Measurements from ENCODE around the gene TRAK2. TPM values are rescaled to one million over a fixed set of nuclear protein-coding genes. Genes with fewer than 3 reads are reported as not detected.

TRAK2 gene
- total RNA-seq, 2 donors from 2014 or later = 14.8 to 15.2 TPM

DNA sequence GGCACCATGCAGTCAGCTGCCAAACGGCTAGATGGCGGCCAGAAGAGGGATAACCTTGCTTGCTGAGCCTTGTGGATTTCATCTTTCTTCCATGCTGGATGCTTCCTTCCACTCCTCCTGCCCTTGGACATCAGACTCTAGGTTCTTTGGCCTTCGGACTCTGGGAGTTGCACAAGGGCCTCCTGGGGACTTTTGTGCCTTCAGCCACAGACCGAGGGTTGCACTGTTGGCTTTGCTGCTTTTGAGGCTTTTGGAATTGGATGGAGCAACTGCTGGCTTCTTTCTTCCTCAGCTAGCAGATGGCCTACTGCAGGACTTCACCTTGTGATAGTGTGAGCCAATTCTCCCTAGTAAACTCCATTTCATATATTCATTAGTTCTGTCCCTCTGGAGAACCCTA, 31.3 kb upstream of the TRAK2 start:
- DNase-seq = no peak
- Histone ChIP-seq H3K36me3 (ENCODE audit: control insufficient read depth, insufficient read depth, low read length) (peaks cover 14% of the 10 kb centered on the region), H3K4me1 (ENCODE audit: control insufficient read depth, insufficient read depth, low read length) (no peaks in the 10 kb centered on the region), H3K4me3 (ENCODE audit: low read length) (no peak overlapping the region), H3K27ac (ENCODE audit: low read depth, low read length) (no peak overlapping the region), H3K27me3 (ENCODE audit: control insufficient read depth, insufficient read depth, low read length, poor library complexity, severe bottlenecking) (no peaks in the 10 kb centered on the region), H3K9ac (ENCODE audit: extremely low read depth, low read length, poor library complexity, severe bottlenecking) (no peak overlapping the region), H3K9me3 (ENCODE audit: control insufficient read depth, low read length) (no peaks in the 10 kb centered on the region)
- Mint-ChIP-seq H3K4me3 (no peak overlapping the region), H3K36me3 (ENCODE audit: low read depth) (peaks cover 19% of the 10 kb centered on the region), H3K27ac (no peak overlapping the region), H3K4me1 (no peaks in the 10 kb centered on the region), H3K9me3 (no peaks in the 10 kb centered on the region), H3K27me3 (ENCODE audit: insufficient read depth) (no peaks in the 10 kb centered on the region)
- TF ChIP-seq, protein P1, sequence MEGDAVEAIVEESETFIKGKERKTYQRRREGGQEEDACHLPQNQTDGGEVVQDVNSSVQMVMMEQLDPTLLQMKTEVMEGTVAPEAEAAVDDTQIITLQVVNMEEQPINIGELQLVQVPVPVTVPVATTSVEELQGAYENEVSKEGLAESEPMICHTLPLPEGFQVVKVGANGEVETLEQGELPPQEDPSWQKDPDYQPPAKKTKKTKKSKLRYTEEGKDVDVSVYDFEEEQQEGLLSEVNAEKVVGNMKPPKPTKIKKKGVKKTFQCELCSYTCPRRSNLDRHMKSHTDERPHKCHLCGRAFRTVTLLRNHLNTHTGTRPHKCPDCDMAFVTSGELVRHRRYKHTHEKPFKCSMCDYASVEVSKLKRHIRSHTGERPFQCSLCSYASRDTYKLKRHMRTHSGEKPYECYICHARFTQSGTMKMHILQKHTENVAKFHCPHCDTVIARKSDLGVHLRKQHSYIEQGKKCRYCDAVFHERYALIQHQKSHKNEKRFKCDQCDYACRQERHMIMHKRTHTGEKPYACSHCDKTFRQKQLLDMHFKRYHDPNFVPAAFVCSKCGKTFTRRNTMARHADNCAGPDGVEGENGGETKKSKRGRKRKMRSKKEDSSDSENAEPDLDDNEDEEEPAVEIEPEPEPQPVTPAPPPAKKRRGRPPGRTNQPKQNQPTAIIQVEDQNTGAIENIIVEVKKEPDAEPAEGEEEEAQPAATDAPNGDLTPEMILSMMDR (conservative IDR thresholded peaks at IDR 0.05) = no peak
- 93 to 94% methylated on average over 3 to 4 of the region's 4 CpGs for WGBS, 2 experiments (ENCODE audit: insufficient coverage in 1 of 2, insufficient read length in 1 of 2)

DNA sequence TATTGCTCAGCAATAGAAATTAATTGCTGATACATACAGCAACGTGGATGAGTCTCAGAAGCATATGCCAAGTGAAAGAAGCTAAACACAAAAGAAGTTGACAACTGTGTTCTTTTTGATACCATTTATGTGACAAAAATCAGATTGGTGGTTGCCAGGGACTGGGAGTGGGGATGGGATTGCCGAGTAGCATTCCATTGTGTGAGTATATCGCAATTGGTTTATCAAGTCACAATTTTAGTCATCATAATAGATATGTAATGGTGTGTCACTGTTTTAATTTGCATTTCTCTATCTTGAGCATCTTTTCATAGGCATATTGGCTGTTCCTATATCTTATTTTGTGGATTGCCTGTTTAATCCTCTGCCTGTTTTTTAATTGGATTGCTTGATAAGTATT, 21.2 kb upstream of the TRAK2 start:
- H3K27me3 Mint-ChIP-seq (ENCODE audit: insufficient read depth) = no peaks in the 10 kb centered on the region
- H3K36me3 Mint-ChIP-seq (ENCODE audit: low read depth) = peaks cover 37% of the 10 kb centered on the region
- Histone ChIP-seq H3K27ac (ENCODE audit: low read depth, low read length) (no peak overlapping the region), H3K27me3 (ENCODE audit: control insufficient read depth, insufficient read depth, low read length, poor library complexity, severe bottlenecking) (no peaks in the 10 kb centered on the region), H3K4me1 (ENCODE audit: control insufficient read depth, insufficient read depth, low read length) (no peaks in the 10 kb centered on the region), H3K4me3 (ENCODE audit: low read length) (no peak overlapping the region), H3K9me3 (ENCODE audit: control insufficient read depth, low read length) (no peaks in the 10 kb centered on the region), H3K9ac (ENCODE audit: extremely low read depth, low read length, poor library complexity, severe bottlenecking) (no peak overlapping the region), H3K36me3 (ENCODE audit: control insufficient read depth, insufficient read depth, low read length) (peaks cover 27% of the 10 kb centered on the region)
- H3K4me1 Mint-ChIP-seq = peaks cover 7% of the 10 kb centered on the region
- no peak overlapping the region for H3K4me3 Mint-ChIP-seq
- whole genome bisulfite sequencing, 2 experiments (ENCODE audit: insufficient coverage in 1 of 2, insufficient read length in 1 of 2) = 95 to 100% methylated on average over 2 to 3 of the region's 3 CpGs
- no peaks in the 10 kb centered on the region for H3K9me3 Mint-ChIP-seq
- no peak overlapping the region for H3K27ac Mint-ChIP-seq
- TF ChIP-seq, protein P1 (conservative IDR thresholded peaks at IDR 0.05) = no peak
- no peak for DNase-seq

DNA sequence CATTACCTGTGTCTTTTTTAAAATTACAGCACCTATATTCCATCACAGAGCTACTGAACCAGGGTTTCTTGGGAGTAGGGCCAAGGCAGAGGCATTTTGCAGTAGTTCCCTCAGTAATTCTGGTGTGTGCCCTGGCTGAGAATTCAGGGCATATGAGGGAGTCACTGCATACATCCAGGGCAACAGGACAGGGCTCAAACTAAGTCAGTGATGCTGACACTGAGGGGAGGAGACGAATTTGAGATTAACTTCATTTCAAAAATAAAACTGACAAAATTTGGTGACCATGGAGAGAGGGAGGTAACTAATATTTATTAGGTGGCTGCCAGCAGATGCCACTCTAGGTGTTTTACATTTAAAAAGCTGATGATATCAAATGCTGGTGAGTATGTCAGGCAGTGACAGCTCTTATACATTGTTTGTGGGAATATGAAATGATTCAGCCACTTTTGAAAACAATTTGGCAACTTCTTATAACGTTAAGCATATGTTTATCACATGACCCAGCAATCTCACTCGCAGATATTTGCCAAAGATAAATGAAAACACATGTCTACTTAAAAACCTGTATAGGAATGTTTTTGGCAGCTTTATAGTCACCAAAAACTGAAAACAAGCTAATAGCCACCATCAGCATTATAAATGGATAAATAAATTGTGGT, 20.6 kb upstream of the TRAK2 start:
- Mint-ChIP-seq H3K4me1 (peaks cover 7% of the 10 kb centered on the region), H3K4me3 (no peak overlapping the region), H3K36me3 (ENCODE audit: low read depth) (peaks cover 39% of the 10 kb centered on the region), H3K27me3 (ENCODE audit: insufficient read depth) (no peaks in the 10 kb centered on the region), H3K27ac (no peak overlapping the region), H3K9me3 (no peaks in the 10 kb centered on the region)
- H3K4me1 ChIP-seq (ENCODE audit: control insufficient read depth, insufficient read depth, low read length) = no peaks in the 10 kb centered on the region
- no peaks in the 10 kb centered on the region for H3K27me3 ChIP-seq (ENCODE audit: control insufficient read depth, insufficient read depth, low read length, poor library complexity, severe bottlenecking)
- no peak overlapping the region for H3K27ac ChIP-seq (ENCODE audit: low read depth, low read length)
- no peak overlapping the region for H3K9ac ChIP-seq (ENCODE audit: extremely low read depth, low read length, poor library complexity, severe bottlenecking)
- 86 to 100% methylated on average over 2 to 3 of the region's 3 CpGs for WGBS, 2 experiments (ENCODE audit: insufficient coverage in 1 of 2, insufficient read length in 1 of 2)
- H3K36me3 ChIP-seq (ENCODE audit: control insufficient read depth, insufficient read depth, low read length) = peaks cover 31% of the 10 kb centered on the region
- no peak overlapping the region for H3K4me3 ChIP-seq (ENCODE audit: low read length)
- DNase-seq = no peak
- TF ChIP-seq, protein P1 (conservative IDR thresholded peaks at IDR 0.05) = no peak
- no peaks in the 10 kb centered on the region for H3K9me3 ChIP-seq (ENCODE audit: control insufficient read depth, low read length)
